ENCODE measurements around the gene ARHGAP24. TPM values are rescaled to one million over a fixed set of nuclear protein-coding genes. Genes with fewer than 3 reads are reported as not detected.

The ARHGAP24 gene
- total and polyA plus RNA-seq, 2 donors (not counting 3 experiments of a cell fraction or from before 2014, with no cell fraction given) = 52.1 to 79.4 TPM

GRCh38 chr4:85862896-85863295 is 387.9 kb downstream of the ARHGAP24 start:
- no TSS peak for BruUV-seq (replicated peaks)
- Histone ChIP-seq H3K4me1 (ENCODE audit: control insufficient read depth, extremely low read depth, insufficient read depth, low read length) (peaks cover 38% of the 10 kb centered on the region), H3K27me3 (ENCODE audit: control insufficient read depth in 2 of 2, insufficient read depth in 2 of 2, low read length in 2 of 2) (no peaks in the 10 kb centered on the region), H3K79me2 (ENCODE audit: control insufficient read depth, insufficient read depth, low read length) (peaks cover 96% of the 10 kb centered on the region), H3K9ac (replicated peaks; ENCODE audit: extremely low read depth, insufficient read depth, low read length) (no peak overlapping the region), H3K27ac (ENCODE audit: insufficient read depth, low read depth, low read length) (no peak overlapping the region), H4K20me1 (replicated peaks; ENCODE audit: control insufficient read depth, extremely low read depth, insufficient read depth, low read length) (peaks cover 2% of the 10 kb centered on the region), H3K36me3 (ENCODE audit: control insufficient read depth in 2 of 2, extremely low read depth in 1 of 2, insufficient read depth in 2 of 2, low read length in 2 of 2) (no peaks in the 10 kb centered on the region), H3K4me3 (replicated peaks in 1 of 3; ENCODE audit: insufficient read depth in 1 of 3, low read depth in 1 of 3, low read length in 3 of 3) (no peak overlapping the region), H2AFZ (ENCODE audit: low read depth, low read length) (no peak overlapping the region), H3K9me3 (replicated peaks; ENCODE audit: control insufficient read depth, insufficient read depth, low read length) (no peaks in the 10 kb centered on the region), H3K9me1 (replicated peaks; ENCODE audit: control insufficient read depth, extremely low read depth, insufficient read depth, low read length) (no peaks in the 10 kb centered on the region), H3K4me2 (ENCODE audit: insufficient read depth, low read length) (no peak overlapping the region)
- no peak for DNase-seq (ENCODE audit: low read depth, low spot score)
- TF ChIP-seq MAX (IDR thresholded peaks at IDR 0.05; ENCODE audit: insufficient read depth, insufficient read length) (no peak), JUN (IDR thresholded peaks at IDR 0.05; ENCODE audit: borderline replicate concordance, insufficient read depth, insufficient read length, low read depth) (no peak), GATA2 (IDR thresholded peaks at IDR 0.05; ENCODE audit: insufficient read depth, insufficient read length, low read depth, low read length) (no peak), CTCF (IDR thresholded peaks at IDR 0.05; ENCODE audit: extremely low read depth in 1 of 2, insufficient read depth in 1 of 2, low read depth in 1 of 2, low read length in 2 of 2) (no peak), FOS (IDR thresholded peaks at IDR 0.05; ENCODE audit: borderline replicate concordance, insufficient read depth, low read length) (no peak), EZH2 (IDR thresholded peaks at IDR 0.05; ENCODE audit: borderline replicate concordance, low read depth, low read length, severe bottlenecking) (no peak), POLR2A (IDR thresholded peaks at IDR 0.05; ENCODE audit: low read depth, low read length) (no peak), MYC (IDR thresholded peaks at IDR 0.05; ENCODE audit: low read depth, low read length) (no peak), POLR2AphosphoS5 (IDR thresholded peaks at IDR 0.05; ENCODE audit: insufficient read depth, low read depth, low read length) (no peak)
- intact Hi-C loops (cut with micrococcal nuclease) (no loop called here), dilution Hi-C loops (cut with MboI; ENCODE audit: extremely low pct_ligation_motif_present, low sequenced_read_pairs) (no loop called here)
- POLR2A ChIA-PET = no interaction called here
- CTCF ChIA-PET = interaction anchor here (1.7 to 2.2 kb wide), 2 partner anchors 66 to 100 kb away, joined by 4 to 8 read pairs; no protein-coding TSS in a partner anchor
- FAIRE-seq = no peak

All from endothelial cell of umbilical vein (primary cell).